WTC11 (cell line): ENCODE data around the gene DNAJC15. TPM values are rescaled to one million over a fixed set of nuclear protein-coding genes. Genes with fewer than 3 reads are reported as not detected.

ENCODE experiments used
- ATAC-seq: fragments of 200-7000 bp; cut with Tn5 transposase; 2 replicates; pipeline ENCODE4 v1.10.0; 2021; ENCODE audit warnings: mild to moderate bottlenecking, moderate library complexity
- CTCF ChIA-PET: fragments of 300-600 bp; sonication (Branson Sonifier 250); formaldehyde crosslinking; loops from one replicate; lab custom pipeline; 2021; ENCODE audit warnings: antibody characterized with exemption; lab: Charles Lee
- POLR2A ChIA-PET: fragments of 350-600 bp; sonication (Branson Sonifier 250); formaldehyde crosslinking; loops from one replicate; lab custom pipeline; 2021; ENCODE audit warnings: antibody characterized with exemption; lab: Charles Lee
- DNase-seq: peaks from one replicate; pipeline ENCODE4 v3.0.0; 2021; ENCODE audit warnings: low spot score
- H3K27ac Mint-ChIP-seq: 2 replicates; pipeline ENCODE4 v1.8.0; 2021; ENCODE audit warnings: mixed read lengths
- H3K27me3 Mint-ChIP-seq: 2 replicates; pipeline ENCODE4 v1.8.0; 2021; ENCODE audit warnings: low read depth, mild to moderate bottlenecking, moderate library complexity, mixed read lengths
- H3K36me3 Mint-ChIP-seq: 2 replicates; pipeline ENCODE4 v1.8.0; 2021; ENCODE audit warnings: mixed read lengths
- H3K4me1 Mint-ChIP-seq: 2 replicates; pipeline ENCODE4 v1.8.0; 2022; ENCODE audit warnings: mixed read lengths
- H3K4me3 Mint-ChIP-seq: 2 replicates; pipeline ENCODE4 v1.8.0; 2021; ENCODE audit warnings: mild to moderate bottlenecking, moderate library complexity, mixed read lengths
- H3K9me3 Mint-ChIP-seq: 2 replicates; pipeline ENCODE4 v1.8.0; 2021; ENCODE audit warnings: mixed read lengths
- CREB1 ChIP-seq: sonication (generic); formaldehyde crosslinking; IDR thresholded peaks from 2 replicates; pipeline ENCODE4 v1.8.0; 2023; ENCODE audit warnings: mild to moderate bottlenecking, missing genetic modification reagents
- EMX1 ChIP-seq: fragments of 250-450 bp; sonication (Bioruptor Pico); IDR thresholded peaks from 2 replicates; pipeline ENCODE4 v1.8.0; 2021; ENCODE audit warnings: mild to moderate bottlenecking
- ESRRA ChIP-seq: sonication (generic); formaldehyde crosslinking; IDR thresholded peaks from 2 replicates; pipeline ENCODE4 v1.8.1; 2022; ENCODE audit warnings: mild to moderate bottlenecking, missing genetic modification reagents, borderline replicate concordance
- FOXJ3 ChIP-seq: sonication (generic); formaldehyde crosslinking; IDR thresholded peaks from 2 replicates; pipeline ENCODE4 v1.9.0; 2021; ENCODE audit warnings: missing genetic modification reagents, mild to moderate bottlenecking, borderline replicate concordance
- GABPB1 ChIP-seq: sonication (generic); formaldehyde crosslinking; IDR thresholded peaks from 2 replicates; pipeline ENCODE4 v1.8.1; 2023; ENCODE audit warnings: mild to moderate bottlenecking, missing genetic modification reagents
- GRHL2 ChIP-seq: fragments of 250-450 bp; sonication (Bioruptor Pico); IDR thresholded peaks from 2 replicates; pipeline ENCODE4 v1.8.0; 2022; ENCODE audit warnings: mild to moderate bottlenecking, moderate library complexity; ENCODE audit not compliant: insufficient replicate concordance, severe bottlenecking
- IRF1 ChIP-seq: sonication (generic); formaldehyde crosslinking; IDR thresholded peaks from 2 replicates; pipeline ENCODE4 v1.8.0; 2023; ENCODE audit warnings: missing genetic modification reagents
- IRF2 ChIP-seq: sonication (generic); formaldehyde crosslinking; IDR thresholded peaks from 2 replicates; pipeline ENCODE4 v1.8.0; 2022; ENCODE audit warnings: low read depth, missing genetic modification reagents, borderline replicate concordance
- JAZF1 ChIP-seq: fragments of 250-450 bp; sonication (Bioruptor Pico); IDR thresholded peaks from 2 replicates; pipeline ENCODE4 v1.9.0; 2021; ENCODE audit warnings: moderate library complexity, mild to moderate bottlenecking, inconsistent platforms
- KAT7 ChIP-seq: sonication (generic); formaldehyde crosslinking; IDR thresholded peaks from 2 replicates; pipeline ENCODE4 v1.8.1; 2023; ENCODE audit warnings: missing genetic modification reagents, mild to moderate bottlenecking, borderline replicate concordance
- MAX ChIP-seq: sonication (generic); formaldehyde crosslinking; IDR thresholded peaks from 2 replicates; pipeline ENCODE4 v1.8.0; 2022; ENCODE audit warnings: mild to moderate bottlenecking, missing genetic modification reagents
- MXD4 ChIP-seq: fragments of 250-450 bp; sonication (Bioruptor Pico); IDR thresholded peaks from 2 replicates; pipeline ENCODE4 v1.8.0; 2021; ENCODE audit warnings: mild to moderate bottlenecking, moderate library complexity, borderline replicate concordance
- NFE2L1 ChIP-seq: sonication (generic); formaldehyde crosslinking; IDR thresholded peaks from 2 replicates; pipeline ENCODE4 v1.8.1; 2023; ENCODE audit warnings: missing genetic modification reagents
- NR1H2 ChIP-seq: sonication (generic); formaldehyde crosslinking; IDR thresholded peaks from 2 replicates; pipeline ENCODE4 v1.9.0; 2021; ENCODE audit warnings: mild to moderate bottlenecking, moderate library complexity, missing genetic modification reagents
- PREB ChIP-seq: sonication (generic); formaldehyde crosslinking; IDR thresholded peaks from 2 replicates; pipeline ENCODE4 v1.8.1; 2022; ENCODE audit warnings: mild to moderate bottlenecking, missing genetic modification reagents, moderate library complexity, borderline replicate concordance
- SOX15 ChIP-seq: fragments of 250-450 bp; sonication (Bioruptor Pico); IDR thresholded peaks from 2 replicates; pipeline ENCODE4 v1.9.0; 2021; ENCODE audit warnings: mild to moderate bottlenecking
- TEAD1 ChIP-seq: sonication (generic); formaldehyde crosslinking; IDR thresholded peaks from 2 replicates; pipeline ENCODE4 v1.8.0; 2022; ENCODE audit warnings: mild to moderate bottlenecking, missing genetic modification reagents
- USF1 ChIP-seq: sonication (generic); formaldehyde crosslinking; IDR thresholded peaks from 2 replicates; pipeline ENCODE4 v1.8.0; 2022; ENCODE audit warnings: mild to moderate bottlenecking, missing genetic modification reagents
- ZMAT4 ChIP-seq: fragments of 250-450 bp; sonication (Bioruptor Pico); IDR thresholded peaks from 2 replicates; pipeline ENCODE4 v1.9.0; 2021; ENCODE audit warnings: mild to moderate bottlenecking
- ZNF317 ChIP-seq: sonication (generic); formaldehyde crosslinking; IDR thresholded peaks from 2 replicates; pipeline ENCODE4 v1.8.1; 2023; ENCODE audit warnings: low read depth, mild to moderate bottlenecking, moderate library complexity, missing genetic modification reagents, borderline replicate concordance
- ZNF671 ChIP-seq: fragments of 250-450 bp; sonication (Bioruptor Pico); IDR thresholded peaks from 2 replicates; pipeline ENCODE4 v1.8.0; 2021; ENCODE audit warnings: mild to moderate bottlenecking
- total RNA-seq: library from RNA; stranded (reverse); gene quantifications from 3 replicates; pipeline ENCODE4 v1.2.3, GENCODE V29; 2021
- TF ChIP-seq, protein P1 (sequence below): sonication (generic); formaldehyde crosslinking; IDR thresholded peaks from 2 replicates; pipeline ENCODE4 v1.8.0; 2023; ENCODE audit warnings: mild to moderate bottlenecking, missing genetic modification reagents
- TF ChIP-seq, protein P2 (sequence below): sonication (generic); formaldehyde crosslinking; IDR thresholded peaks from 2 replicates; pipeline ENCODE4 v1.8.1; 2022; ENCODE audit warnings: missing genetic modification reagents, borderline replicate concordance

Gene DNAJC15
- total RNA-seq, 1 experiment from 2014 or later = 12.2 TPM

- TF ChIP-seq SOX15 (CRISPR knock-in tag) (no peak), KAT7 (CRISPR knock-in tag) (no peak)
- TF ChIP-seq, protein P1, sequence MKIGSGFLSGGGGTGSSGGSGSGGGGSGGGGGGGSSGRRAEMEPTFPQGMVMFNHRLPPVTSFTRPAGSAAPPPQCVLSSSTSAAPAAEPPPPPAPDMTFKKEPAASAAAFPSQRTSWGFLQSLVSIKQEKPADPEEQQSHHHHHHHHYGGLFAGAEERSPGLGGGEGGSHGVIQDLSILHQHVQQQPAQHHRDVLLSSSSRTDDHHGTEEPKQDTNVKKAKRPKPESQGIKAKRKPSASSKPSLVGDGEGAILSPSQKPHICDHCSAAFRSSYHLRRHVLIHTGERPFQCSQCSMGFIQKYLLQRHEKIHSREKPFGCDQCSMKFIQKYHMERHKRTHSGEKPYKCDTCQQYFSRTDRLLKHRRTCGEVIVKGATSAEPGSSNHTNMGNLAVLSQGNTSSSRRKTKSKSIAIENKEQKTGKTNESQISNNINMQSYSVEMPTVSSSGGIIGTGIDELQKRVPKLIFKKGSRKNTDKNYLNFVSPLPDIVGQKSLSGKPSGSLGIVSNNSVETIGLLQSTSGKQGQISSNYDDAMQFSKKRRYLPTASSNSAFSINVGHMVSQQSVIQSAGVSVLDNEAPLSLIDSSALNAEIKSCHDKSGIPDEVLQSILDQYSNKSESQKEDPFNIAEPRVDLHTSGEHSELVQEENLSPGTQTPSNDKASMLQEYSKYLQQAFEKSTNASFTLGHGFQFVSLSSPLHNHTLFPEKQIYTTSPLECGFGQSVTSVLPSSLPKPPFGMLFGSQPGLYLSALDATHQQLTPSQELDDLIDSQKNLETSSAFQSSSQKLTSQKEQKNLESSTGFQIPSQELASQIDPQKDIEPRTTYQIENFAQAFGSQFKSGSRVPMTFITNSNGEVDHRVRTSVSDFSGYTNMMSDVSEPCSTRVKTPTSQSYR (CRISPR knock-in tag) = no peak
- TF ChIP-seq, all 79 proteins: peak for 0
Measured at GRCh38 chr13:43002021-43002420, 21.4 kb upstream of the DNAJC15 start (continued).

DNA sequence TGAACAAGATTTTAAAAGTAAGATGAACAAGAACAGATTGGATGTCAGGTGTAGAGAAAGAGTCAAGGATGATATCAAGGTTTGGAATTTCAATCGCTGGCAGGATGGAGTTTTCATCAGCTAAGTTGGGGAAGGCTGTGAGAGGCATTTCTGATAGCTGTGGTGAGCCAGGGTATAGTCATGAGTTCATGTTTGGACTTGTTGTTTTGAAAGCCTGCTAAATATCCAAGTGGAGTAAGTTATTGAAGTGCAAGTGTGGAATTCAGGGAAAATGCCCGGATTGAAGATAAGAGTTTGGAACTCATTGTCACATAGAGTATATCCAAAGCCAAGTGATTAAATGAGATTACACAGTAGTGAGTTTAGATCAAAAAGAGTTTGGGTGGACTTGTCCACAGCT lies 20.4 kb upstream of the DNAJC15 start:
- DNase-seq (no peak), ATAC-seq (no peak)
- TF ChIP-seq ZNF671 (CRISPR knock-in tag) (no peak), IRF1 (no peak), SOX15 (CRISPR knock-in tag) (no peak), ZNF317 (CRISPR knock-in tag) (no peak), GABPB1 (CRISPR knock-in tag) (no peak), MAX (CRISPR knock-in tag) (no peak), IRF2 (CRISPR knock-in tag) (no peak), GRHL2 (CRISPR knock-in tag) (no peak)
- TF ChIP-seq, protein P2, sequence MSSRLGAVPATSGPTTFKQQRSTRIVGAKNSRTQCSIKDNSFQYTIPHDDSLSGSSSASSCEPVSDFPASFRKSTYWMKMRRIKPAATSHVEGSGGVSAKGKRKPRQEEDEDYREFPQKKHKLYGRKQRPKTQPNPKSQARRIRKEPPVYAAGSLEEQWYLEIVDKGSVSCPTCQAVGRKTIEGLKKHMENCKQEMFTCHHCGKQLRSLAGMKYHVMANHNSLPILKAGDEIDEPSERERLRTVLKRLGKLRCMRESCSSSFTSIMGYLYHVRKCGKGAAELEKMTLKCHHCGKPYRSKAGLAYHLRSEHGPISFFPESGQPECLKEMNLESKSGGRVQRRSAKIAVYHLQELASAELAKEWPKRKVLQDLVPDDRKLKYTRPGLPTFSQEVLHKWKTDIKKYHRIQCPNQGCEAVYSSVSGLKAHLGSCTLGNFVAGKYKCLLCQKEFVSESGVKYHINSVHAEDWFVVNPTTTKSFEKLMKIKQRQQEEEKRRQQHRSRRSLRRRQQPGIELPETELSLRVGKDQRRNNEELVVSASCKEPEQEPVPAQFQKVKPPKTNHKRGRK (CRISPR knock-in tag) = no peak
- no peaks in the 10 kb centered on the region for H3K27me3 Mint-ChIP-seq
- CTCF ChIA-PET = no interaction called here
- no peaks in the 10 kb centered on the region for H3K36me3 Mint-ChIP-seq
- POLR2A ChIA-PET = no interaction called here
- no peak overlapping the region for H3K27ac Mint-ChIP-seq
- H3K4me1 Mint-ChIP-seq = peaks cover 18% of the 10 kb centered on the region
- H3K9me3 Mint-ChIP-seq = no peaks in the 10 kb centered on the region
- no peak overlapping the region for H3K4me3 Mint-ChIP-seq

DNA sequence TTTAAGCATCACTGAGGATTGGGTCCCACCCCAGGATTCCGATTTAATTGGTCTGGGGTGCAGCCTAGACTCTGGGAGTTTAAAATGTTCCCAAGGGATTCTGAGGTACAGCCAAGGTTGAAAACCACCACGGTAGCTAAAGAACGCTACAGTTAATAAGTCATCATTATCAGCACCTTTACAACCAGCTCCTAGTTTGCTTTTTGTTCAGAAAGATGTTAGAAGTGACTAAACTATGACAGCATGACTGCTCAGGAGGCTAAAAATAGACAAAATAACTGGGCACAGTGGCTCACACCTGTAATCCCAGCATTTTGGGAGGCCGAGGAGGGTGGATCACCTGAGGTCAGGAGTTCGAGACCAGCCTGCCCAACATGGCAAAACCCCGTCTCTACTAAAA lies 19.7 kb upstream of the DNAJC15 start:
- Mint-ChIP-seq H3K27me3 (no peaks in the 10 kb centered on the region), H3K9me3 (no peaks in the 10 kb centered on the region), H3K27ac (no peak overlapping the region), H3K36me3 (no peaks in the 10 kb centered on the region), H3K4me3 (no peak overlapping the region), H3K4me1 (peaks cover 18% of the 10 kb centered on the region)
- TF ChIP-seq TEAD1 (CRISPR knock-in tag) = no peak
- no peak for TF ChIP-seq NR1H2 (CRISPR knock-in tag)
- TF ChIP-seq ZMAT4 (CRISPR knock-in tag) = no peak
- TF ChIP-seq NFE2L1 (CRISPR knock-in tag) = no peak
- TF ChIP-seq USF1 = no peak
- TF ChIP-seq PREB (CRISPR knock-in tag) = no peak
- no peak for TF ChIP-seq CREB1 (CRISPR knock-in tag)
- TF ChIP-seq KAT7 (CRISPR knock-in tag) = no peak
- TF ChIP-seq MXD4 (CRISPR knock-in tag) = no peak
- TF ChIP-seq EMX1 (CRISPR knock-in tag) = no peak
- no peak for TF ChIP-seq ESRRA (CRISPR knock-in tag)
- TF ChIP-seq FOXJ3 (CRISPR knock-in tag) = no peak
- no peak for TF ChIP-seq JAZF1 (CRISPR knock-in tag)
- ATAC-seq (no peak), DNase-seq (no peak)
- POLR2A ChIA-PET = no interaction called here
- CTCF ChIA-PET = no interaction called here
